K562 (cell line): ENCODE data around the gene ERF. TPM values are rescaled to one million over a fixed set of nuclear protein-coding genes. Genes with fewer than 3 reads are reported as not detected.

Experiments
- CTBP1 ChIP-seq: fragments of 450-650 bp; IDR thresholded peaks from 2 replicates; pipeline ENCODE4 v1.6.1; 2016; ENCODE audit warnings: borderline replicate concordance
- FUS ChIP-seq: fragments of 200-400 bp; formaldehyde crosslinking; optimal IDR thresholded peaks from 2 replicates; pipeline ENCODE3; 2017; ENCODE audit warnings: low read depth, low read length
- GATAD2A ChIP-seq: fragments of 450-650 bp; IDR thresholded peaks from 2 replicates; pipeline ENCODE4 v1.6.1; 2017
- HES1 ChIP-seq: fragments of 450-650 bp; IDR thresholded peaks from 2 replicates; pipeline ENCODE4 v1.6.1; 2016; ENCODE audit warnings: low read depth, mild to moderate bottlenecking, moderate library complexity
- HMGXB4 ChIP-seq: sonication (generic); formaldehyde crosslinking; IDR thresholded peaks from 2 replicates; pipeline ENCODE4 v1.8.1; 2023; ENCODE audit warnings: mild to moderate bottlenecking, missing genetic modification reagents
- KLF16 ChIP-seq: IDR thresholded peaks from 2 replicates; pipeline ENCODE4 v1.6.1; 2016; ENCODE audit warnings: antibody characterized with exemption
- MAFF ChIP-seq: IDR thresholded peaks from 2 replicates; pipeline ENCODE4 v1.6.1; 2012; ENCODE audit warnings: low read length, improper control_type of control experiment
- MAFK ChIP-seq: IDR thresholded peaks from 2 replicates; pipeline ENCODE4 v1.6.1; 2011; ENCODE audit warnings: low read length, improper control_type of control experiment
- MLLT1 ChIP-seq, 2 experiments: fragments of 450-650 bp; IDR thresholded peaks; 2 replicates each; pipeline ENCODE4 v1.6.1; 2016
- MYBL2 ChIP-seq, 2 experiments: fragments of 450-650 bp in 1 of 2; sonication (generic) in 1 of 2; formaldehyde crosslinking in 1 of 2; IDR thresholded peaks; 2 replicates each; pipeline versions ENCODE4 v1.6.1 to v1.8.1; 2017 to 2022; ENCODE audit warnings: borderline replicate concordance in 1 of 2, inconsistent platforms in 1 of 2, low read depth in 1 of 2, mild to moderate bottlenecking in 1 of 2, missing genetic modification reagents in 1 of 2, moderate library complexity in 1 of 2
- NFXL1 ChIP-seq: fragments of 450-650 bp; formaldehyde crosslinking; IDR thresholded peaks from 2 replicates; pipeline ENCODE4 v1.4.0; 2021; ENCODE audit warnings: mild to moderate bottlenecking
- RBM34 ChIP-seq: fragments of 200-400 bp; formaldehyde crosslinking; IDR thresholded peaks from 2 replicates; pipeline ENCODE4 v1.6.1; 2018; ENCODE audit warnings: low read length, borderline replicate concordance; ENCODE audit not compliant: insufficient read depth
- RUNX1 ChIP-seq: sonication (generic); IDR thresholded peaks from 2 replicates; pipeline ENCODE4 v1.6.1; 2016; ENCODE audit warnings: antibody characterized with exemption, low read depth
- SMARCA5 ChIP-seq: fragments of 450-650 bp; IDR thresholded peaks from 2 replicates; pipeline ENCODE4 v1.6.1; 2016
- TCF7L2 ChIP-seq: fragments of 150-350 bp; IDR thresholded peaks from 2 replicates; pipeline ENCODE4 v1.6.1; 2016; ENCODE audit warnings: low read depth, mild to moderate bottlenecking, low read length, moderate library complexity
- ZNF277 ChIP-seq: fragments of 250-450 bp; sonication (Bioruptor Pico); IDR thresholded peaks from 2 replicates; pipeline ENCODE4 v1.8.0; 2022; ENCODE audit warnings: inconsistent platforms, mild to moderate bottlenecking, moderate library complexity, borderline replicate concordance
- ZNF561 ChIP-seq: fragments of 450-650 bp; formaldehyde crosslinking; conservative IDR thresholded peaks from 2 replicates; pipeline ENCODE4 v1.4.0; 2020; ENCODE audit warnings: mild to moderate bottlenecking, moderate library complexity
- ZNF644 ChIP-seq: fragments of 200-800 bp; sonication (Bioruptor generic); IDR thresholded peaks from 2 replicates; pipeline ENCODE4 v1.6.1; 2016; ENCODE audit warnings: low read depth, missing genetic modification characterization, missing compliant biosample characterization
- ZNF785 ChIP-seq: fragments of 250-450 bp; sonication (Bioruptor Pico); IDR thresholded peaks from 2 replicates; pipeline ENCODE4 v1.4.0; 2020; ENCODE audit warnings: mild to moderate bottlenecking
- ZZZ3 ChIP-seq: fragments of 450-650 bp; IDR thresholded peaks from 2 replicates; pipeline ENCODE4 v1.6.1; 2016; ENCODE audit warnings: antibody characterized with exemption, mild to moderate bottlenecking, moderate library complexity
- polyA plus RNA-seq, 8 experiments: library from polyadenylated mRNA; depleted of rRNA in 4 of 8; stranded (reverse) in 5 of 8; unstranded in 3 of 8; fragments of >200 nt; fragmentation: Nextera tagmentation in 2 of 8; fragmentation: Illumina TruSeq in 1 of 8; extraction: Ambion mirVana in 2 of 8; extraction: Trizol in 1 of 8; gene quantifications; 2 replicates each; pipeline versions ENCODE4 v1.2.1 to v1.2.3, GENCODE V29; 2011 to 2014; ENCODE audit warnings: inconsistent platforms in 1 of 8, missing spikeins in 1 of 8
- total RNA-seq, 7 experiments: library from RNA; depleted of rRNA in 6 of 7; stranded (reverse); fragments of >200 nt in 6 of 7; fragmentation: Illumina TruSeq in 2 of 7; extraction: Trizol in 2 of 7; gene quantifications; 2 replicates each; pipeline versions ENCODE4 v1.2.1 to v1.2.3, GENCODE V29; 2011 to 2021; ENCODE audit warnings: low replicate concordance in 1 of 7

ERF gene
- total and polyA plus RNA-seq, 9 of the 15 experiments (the other 6 are each of a cell fraction or from before 2014, with no cell fraction given): 0.03 to 75.4 (median 27.0) TPM

- no peak for TF ChIP-seq ZNF277
- no peak for TF ChIP-seq FUS
- no peak for TF ChIP-seq CTBP1
- TF ChIP-seq ZZZ3: no peak
- no peak for TF ChIP-seq RBM34
- no peak for TF ChIP-seq MYBL2 (IDR thresholded peaks at IDR 0.05; ENCODE audit: low read depth)
- TF ChIP-seq MYBL2 (CRISPR knock-in tag; IDR thresholded peaks at IDR 0.05; ENCODE audit: borderline replicate concordance): no peak
- no peak for TF ChIP-seq RUNX1
- TF ChIP-seq HES1: no peak
- TF ChIP-seq ZNF561 (CRISPR knock-in tag): no peak
- TF ChIP-seq MAFK: peak; percentile 55; the same call in 1 of the 2 replicates
- TF ChIP-seq ZNF785 (CRISPR knock-in tag): no peak
- no peak for TF ChIP-seq NFXL1 (CRISPR knock-in tag)
- no peak for TF ChIP-seq TCF7L2
- TF ChIP-seq MLLT1 (IDR thresholded peaks at IDR 0.05): no peak
- no peak for TF ChIP-seq SMARCA5
- 0 out of 2 replicates have a peak, but pooled peaks have one; percentile 38 for TF ChIP-seq MAFF
- no peak for TF ChIP-seq KLF16
- no peak for TF ChIP-seq HMGXB4 (CRISPR knock-in tag)
- TF ChIP-seq ZNF644 (tag): no peak
- no peak for TF ChIP-seq GATAD2A
Observed at GRCh38 chr19:42286349-42287016, 31.6 kb upstream of the ERF start (continued).
